Heart left ventricle (tissue), 16 donors: ENCODE measurements around the gene PODXL2. TPM values are rescaled to one million over a fixed set of nuclear protein-coding genes. Genes with fewer than 3 reads are reported as not detected.

Experiments
- ATAC-seq, 4 donors: fragments of 200-7000 bp; cut with Tn5 transposase; one replicate each; pipeline ENCODE4 v1.9.1; 2020 to 2022; ENCODE audit warnings: moderate library complexity in 4 of 4, mild to moderate bottlenecking in 3 of 4, moderate number of reproducible peaks in 1 of 4
- DNase-seq, 5 donors: peaks; one replicate each; pipeline ENCODE4 v3.0.0-alpha.2; 2020
- H3K27ac ChIP-seq, 12 donors: fragments of 200-600 bp; sonication (generic) in 4 of 12; one replicate each; pipeline versions ENCODE4 v1.5.0 to v1.8.0; 2016 to 2022; ENCODE audit warnings: mild to moderate bottlenecking in 2 of 12
- H3K27me3 ChIP-seq, 9 donors: fragments of 200-600 bp; sonication (generic) in 2 of 9; one replicate each; pipeline versions ENCODE4 v1.5.1 to v1.8.0; 2016 to 2022; ENCODE audit warnings: mild to moderate bottlenecking in 3 of 9
- H3K36me3 ChIP-seq, 9 donors: fragments of 200-600 bp; sonication (generic) in 2 of 9; one replicate each; pipeline versions ENCODE4 v1.5.0 to v1.8.0; 2018 to 2022; ENCODE audit warnings: mild to moderate bottlenecking in 2 of 9
- H3K4me1 ChIP-seq, 12 donors: fragments of 200-600 bp; sonication (generic) in 4 of 12; one replicate each; pipeline versions ENCODE4 v1.5.0 to v1.8.0; 2016 to 2022; ENCODE audit warnings: mild to moderate bottlenecking in 3 of 12
- H3K4me3 ChIP-seq, 12 donors: fragments of 200-600 bp; sonication (generic) in 4 of 12; one replicate each; pipeline versions ENCODE4 v1.5.0 to v1.8.0; 2017 to 2022; ENCODE audit warnings: mild to moderate bottlenecking in 9 of 12, moderate library complexity in 4 of 12
- H3K9me3 ChIP-seq, 12 donors: fragments of 200-600 bp; sonication (generic) in 4 of 12; one replicate each; pipeline versions ENCODE4 v1.5.0 to v1.8.0; 2016 to 2022; ENCODE audit warnings: mild to moderate bottlenecking in 1 of 12
- CTCF ChIP-seq, 12 donors: fragments of 200-600 bp; sonication (generic) in 4 of 12; IDR thresholded peaks; one replicate each; pipeline versions ENCODE4 v1.5.0 to v1.8.0; 2018 to 2022; ENCODE audit warnings: antibody characterized with exemption in 12 of 12, mild to moderate bottlenecking in 5 of 12
- POLR2A ChIP-seq, 2 donors: fragments of 450-650 bp; IDR thresholded peaks; one replicate each; pipeline ENCODE4 v1.6.1; 2017; ENCODE audit warnings: antibody characterized with exemption in 2 of 2, mild to moderate bottlenecking in 2 of 2, moderate library complexity in 2 of 2
- WGBS, 4 donors: extraction: QIAGEN DNeasy Blood & Tissue Kit in 2 of 4; methylation state at CpG; one replicate each; pipeline versions ENCODE4 v1.1.5 to v1.1.7; 2013 to 2018; 5-methylcytosine and 5-hydroxymethylcytosine counted together
- intact Hi-C, 10 donors: fragments of 100-400 bp; cut with DNase I; formaldehyde crosslinking; loops; one replicate each; pipeline versions ENCODE4 v1.11.1 to v1.14.2; 2022
- polyA plus RNA-seq, 2 donors: library from polyadenylated mRNA; stranded (reverse); fragments of 200-250 nt; gene quantifications; one replicate each; pipeline ENCODE4 v1.2.3, GENCODE V29; 2013
- total RNA-seq, 9 donors: library from RNA; depleted of rRNA in 2 of 9; stranded (reverse); fragments of >200 nt in 2 of 9; fragmentation: NEBNext Ultra II Directional in 3 of 9; extraction: Animal tissue kit (Norgen Biotek cat#: 25700) in 3 of 9; gene quantifications; one replicate each; pipeline versions ENCODE4 v1.1.0 to v1.2.4, GENCODE V29; 2016 to 2023
- donor health status: ischemic (EF 13 %, LVEDD 7.1; RV severe dilation, severe dysfunction).
- donor health status: healthy with polysubstance abuse.
- donor health status: DM: no; HTN: yes; CAD: no.
- donor health status: DM: no; HTN: no; CAD: no.
- donor health status: ischemic (EF 25% LVEDD 6.9; RV normal size, moderate dysfunction).
- donor health status: ischemic (EF 25% LVEDD 5.7; RV mildly dilated, moderate dysfunction).
- donor health status: healthy.
- donor health status: DM: yes; HTN: yes; CAD: no.
- donor health status: ischemic (EF 35%, LVEDD 5.7; RV mildly dilated, moderate dysfunction).
- donor health status: nonischemic (EF 11% LVEDD 7.7; RV severe dilation, severe dysfunction).
- donor health status: DM: yes; HTN: yes; CAD: no.
- donor health status: PGD.
- donor health status: ischemic (EF 29% LVEDD 5.4; RV normal size, mild dysfunction).
- donor health status: nonischemic (EF 23%, LVEDD 6.1; RV moderate dilation, normal function).

PODXL2 gene
- total and polyA plus RNA-seq, 11 donors, result 0.72 to 4.1 (median 2.1) TPM

DNA sequence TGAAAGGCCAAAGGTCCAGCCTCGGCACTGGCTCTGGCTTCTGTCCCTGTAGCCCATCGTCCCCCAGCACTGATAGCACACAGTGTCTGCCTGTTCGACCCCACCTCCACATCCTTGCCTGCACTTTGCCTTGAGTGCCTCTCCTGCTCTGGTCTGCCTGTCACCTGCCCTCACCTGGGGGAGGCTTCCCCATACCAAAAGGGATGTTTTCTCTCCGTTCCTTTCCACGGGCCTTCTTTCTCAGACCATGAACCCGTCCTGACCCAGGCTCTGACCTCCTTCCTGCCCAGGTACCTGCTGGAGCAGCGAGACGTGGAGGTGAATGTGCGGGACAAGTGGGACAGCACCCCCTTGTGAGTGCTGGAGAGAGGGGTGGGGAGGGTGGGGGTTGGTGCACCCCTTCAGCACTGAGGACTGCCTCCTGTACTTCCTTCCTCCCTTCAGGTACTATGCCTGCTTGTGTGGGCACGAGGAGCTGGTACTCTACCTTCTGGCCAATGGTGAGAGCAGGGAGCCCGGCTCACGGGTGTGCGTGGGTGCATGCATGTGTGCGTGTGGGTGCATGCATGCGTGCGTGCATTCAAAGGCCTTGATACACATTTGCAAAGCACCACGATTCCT, 45.2 kb downstream of the PODXL2 start:
- ATAC-seq, result no peak
- H3K4me3 ChIP-seq, result peak overlapping the region in 10 of 12 donors; percentile 80 to 100 (median 93)
- H3K9me3 ChIP-seq, result no peaks in the 10 kb centered on the region
- no peaks in the 10 kb centered on the region for H3K27me3 ChIP-seq
- peak overlapping the region in 6 of 12 donors; percentile 88 to 97 (median 94) for H3K27ac ChIP-seq
- TF ChIP-seq CTCF (IDR thresholded peaks at IDR 0.05) (no peak), POLR2A (IDR thresholded peaks at IDR 0.05) (no peak)
- peaks cover 2 to 35% (median 22%) of the 10 kb centered on the region in 12 donors for H3K4me1 ChIP-seq
- peaks cover 0 to 40% (median 28%) of the 10 kb centered on the region in 9 donors for H3K36me3 ChIP-seq
- 79 to 86% (median 83%) methylated on average over 17 of the region's 17 CpGs for WGBS, 4 donors
- DNase-seq, result peak in 1 of 5 donors; percentile 60
- intact Hi-C loops, result loop anchor here in 4 of 10 donors (5.0 to 10.0 kb wide), 4 partner anchors 79 to 381 kb away; partner anchors contain the start of genes MGLL (in 2 of the 4), MCM2 (in 1 of the 4), SEC61A1 (in 1 of the 4) and TPRA1 (in 1 of the 4)

DNA sequence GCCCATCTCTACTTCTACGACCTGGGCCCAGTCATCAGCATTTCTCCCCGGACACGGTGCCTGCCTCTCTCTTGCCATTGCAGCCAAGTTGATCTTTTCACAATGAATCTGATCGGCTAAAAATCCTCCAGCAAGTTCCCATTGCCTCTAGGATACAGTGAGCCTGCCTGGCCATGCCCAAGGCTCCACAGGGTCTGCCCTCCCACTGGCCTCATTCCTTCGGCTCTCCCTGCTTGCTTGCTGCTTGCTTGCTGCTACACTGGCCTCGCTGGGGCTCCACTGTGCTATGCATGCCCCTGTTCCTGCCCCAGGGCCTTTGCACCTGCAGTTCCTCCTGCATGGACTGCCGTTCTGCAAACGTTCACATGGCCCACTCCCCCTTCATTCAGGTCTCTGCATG, 45.8 kb downstream of the PODXL2 start:
- Histone ChIP-seq H3K4me3 (peak overlapping the region in 1 of 12 donors; percentile 100), H3K27ac (no peak overlapping the region), H3K9me3 (no peaks in the 10 kb centered on the region), H3K36me3 (peaks cover 0 to 41% (median 28%) of the 10 kb centered on the region in 9 donors), H3K4me1 (peaks cover 2 to 36% (median 22%) of the 10 kb centered on the region in 12 donors), H3K27me3 (no peaks in the 10 kb centered on the region)
- TF ChIP-seq POLR2A (IDR thresholded peaks at IDR 0.05) (no peak), CTCF (IDR thresholded peaks at IDR 0.05) (no peak)
- DNase-seq (peak in 2 of 5 donors; percentile 18 to 56), ATAC-seq (no peak)
- 85 to 92% (median 91%) methylated on average over 8 of the region's 8 CpGs for WGBS, 4 donors
- intact Hi-C loops, result loop anchor here in 4 of 10 donors (5.0 to 10.0 kb wide), 4 partner anchors 80 to 380 kb away; partner anchors contain the start of genes MGLL (in 2 of the 4), MCM2 (in 1 of the 4), SEC61A1 (in 1 of the 4) and TPRA1 (in 1 of the 4)

- H3K27me3 ChIP-seq, result no peaks in the 10 kb centered on the region
- intact Hi-C loops, result loop anchor here in 2 of 10 donors (10.0 kb wide), 2 partner anchors 81 to 379 kb away; partner anchors contain the start of genes MCM2 (in 1 of the 2), SEC61A1 (in 1 of the 2) and TPRA1 (in 1 of the 2)
- no peaks in the 10 kb centered on the region for H3K9me3 ChIP-seq
- peak in 2 of 5 donors; percentile 17 to 56 for DNase-seq
- no peak for ATAC-seq
- H3K36me3 ChIP-seq, result peaks cover 0 to 48% (median 28%) of the 10 kb centered on the region in 9 donors
- no peak overlapping the region for H3K27ac ChIP-seq
- H3K4me3 ChIP-seq, result no peak overlapping the region
- WGBS, 4 donors, result 90 to 95% (median 91%) methylated on average over 20 to 29 of the region's 29 CpGs
- TF ChIP-seq POLR2A (IDR thresholded peaks at IDR 0.05) (no peak), CTCF (IDR thresholded peaks at IDR 0.05) (no peak)
- peaks cover 2 to 36% (median 22%) of the 10 kb centered on the region in 12 donors for H3K4me1 ChIP-seq
Observed at GRCh38 chr3:127675651-127676391, 46.8 kb downstream of the PODXL2 start.
